ENCODE results near the gene ZSCAN5B.

ZSCAN5B gene

DNA sequence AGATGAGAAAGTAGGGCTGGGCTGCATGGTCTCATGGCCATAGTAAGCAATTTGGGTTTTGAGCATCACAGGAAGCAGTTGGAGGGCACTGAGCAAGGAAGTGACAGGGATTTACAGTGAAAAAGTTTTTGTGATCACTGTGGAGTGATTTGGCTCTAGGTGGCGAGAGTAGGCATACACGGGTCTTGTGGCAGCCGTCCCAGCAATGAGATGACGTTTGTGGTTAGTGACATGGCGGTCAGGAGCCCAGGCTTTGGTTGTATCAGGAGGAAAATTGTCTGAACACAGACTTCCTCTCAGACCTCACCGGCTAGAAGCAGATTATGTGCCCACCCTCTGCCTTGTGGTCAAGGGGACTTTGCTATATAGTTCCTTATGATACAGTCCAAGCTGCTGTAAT lies 53.2 kb downstream of the ZSCAN5B start:
- peak in 1 of 2 donors; percentile 18 for DNase-seq

DNA sequence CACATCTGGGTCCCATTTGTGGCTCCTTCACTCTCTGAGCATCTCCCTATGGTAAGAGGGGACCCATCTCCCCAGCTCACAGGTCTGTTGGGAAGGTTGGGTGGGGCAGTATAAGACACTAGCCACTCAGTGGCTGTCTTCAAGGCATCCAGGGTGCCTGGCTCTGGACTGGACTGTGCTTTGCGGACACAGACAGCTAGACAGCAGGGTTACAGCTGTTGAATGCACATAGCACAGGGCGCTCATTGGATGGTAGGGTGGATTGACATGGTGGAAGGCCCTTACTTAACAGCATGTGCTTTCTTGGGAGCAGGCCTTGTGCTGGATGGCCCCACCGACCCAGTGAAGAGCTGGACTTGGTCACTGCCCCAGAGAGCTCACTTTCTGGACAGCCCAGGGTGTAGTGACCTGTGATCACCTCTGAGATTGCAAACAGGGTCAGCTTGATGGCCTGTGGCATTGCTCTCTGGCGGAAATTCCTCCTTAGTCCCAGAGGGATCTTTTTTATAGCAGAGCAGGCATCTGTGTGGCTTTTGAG lies 54.6 kb downstream of the ZSCAN5B start:
- DNase-seq, result no peak

DNA sequence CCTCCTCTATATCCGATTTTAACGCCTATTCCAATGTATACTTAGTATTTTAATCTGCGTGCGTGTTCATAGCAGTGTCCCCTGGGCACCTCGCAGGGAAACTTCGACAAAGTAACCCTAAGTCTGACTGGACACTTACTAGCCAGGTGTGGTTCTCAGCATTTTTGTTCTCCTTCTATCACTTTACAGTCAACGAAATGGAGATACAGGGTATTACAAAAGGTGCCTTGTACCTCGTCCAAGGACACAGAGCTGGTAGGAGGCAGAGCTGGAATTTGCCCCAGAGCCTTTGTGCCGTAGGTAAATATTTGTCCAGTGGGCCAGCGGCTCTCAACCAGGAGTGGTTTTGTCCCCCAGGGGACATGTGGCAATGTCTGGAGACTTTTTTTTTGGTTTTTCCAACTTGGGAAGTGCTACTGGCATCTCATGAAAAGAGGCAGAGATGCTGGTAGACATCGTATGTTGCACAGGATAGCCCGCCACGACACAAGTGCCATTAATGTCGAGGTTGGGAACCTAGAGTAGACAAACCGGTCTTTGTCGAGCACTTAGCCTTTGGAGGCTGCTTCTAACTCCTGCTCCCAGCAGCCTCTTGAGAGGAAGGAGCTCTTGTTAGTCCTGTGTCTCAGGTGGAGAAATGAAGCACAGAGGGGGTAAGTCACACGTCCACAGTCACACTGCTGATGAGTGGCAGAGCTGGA lies 55.3 kb downstream of the ZSCAN5B start:
- DNase-seq, result no peak

DNA sequence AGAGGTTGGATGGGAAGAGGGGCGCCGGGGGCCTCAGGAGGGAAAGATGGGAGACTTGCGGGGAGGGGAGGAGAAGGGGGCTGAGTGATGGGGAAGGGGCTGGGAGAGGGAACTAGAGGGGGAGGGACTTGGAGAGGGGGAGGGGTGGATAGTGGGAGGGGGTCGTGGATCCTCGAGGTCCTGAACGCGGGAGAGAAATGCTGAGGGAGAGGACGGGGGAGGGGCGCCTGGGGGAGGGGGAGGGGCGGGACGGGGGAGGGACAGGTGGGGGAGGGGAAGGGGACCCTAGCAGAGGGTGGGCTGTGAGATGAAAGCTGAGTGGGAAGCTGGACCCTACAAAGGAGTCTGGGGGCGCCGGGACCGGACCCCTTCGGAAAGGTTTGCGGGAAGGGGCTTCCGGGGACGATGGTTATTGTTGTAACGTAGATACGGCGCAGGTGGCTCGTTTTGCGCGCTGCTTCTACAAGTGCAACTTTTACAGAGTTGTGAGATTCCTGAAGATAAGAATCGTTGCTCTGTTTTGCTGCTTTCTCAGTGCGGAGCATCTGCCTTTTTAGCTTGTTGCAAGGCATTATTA lies 56.1 kb downstream of the ZSCAN5B start:
- DNase-seq, result no peak

DNA sequence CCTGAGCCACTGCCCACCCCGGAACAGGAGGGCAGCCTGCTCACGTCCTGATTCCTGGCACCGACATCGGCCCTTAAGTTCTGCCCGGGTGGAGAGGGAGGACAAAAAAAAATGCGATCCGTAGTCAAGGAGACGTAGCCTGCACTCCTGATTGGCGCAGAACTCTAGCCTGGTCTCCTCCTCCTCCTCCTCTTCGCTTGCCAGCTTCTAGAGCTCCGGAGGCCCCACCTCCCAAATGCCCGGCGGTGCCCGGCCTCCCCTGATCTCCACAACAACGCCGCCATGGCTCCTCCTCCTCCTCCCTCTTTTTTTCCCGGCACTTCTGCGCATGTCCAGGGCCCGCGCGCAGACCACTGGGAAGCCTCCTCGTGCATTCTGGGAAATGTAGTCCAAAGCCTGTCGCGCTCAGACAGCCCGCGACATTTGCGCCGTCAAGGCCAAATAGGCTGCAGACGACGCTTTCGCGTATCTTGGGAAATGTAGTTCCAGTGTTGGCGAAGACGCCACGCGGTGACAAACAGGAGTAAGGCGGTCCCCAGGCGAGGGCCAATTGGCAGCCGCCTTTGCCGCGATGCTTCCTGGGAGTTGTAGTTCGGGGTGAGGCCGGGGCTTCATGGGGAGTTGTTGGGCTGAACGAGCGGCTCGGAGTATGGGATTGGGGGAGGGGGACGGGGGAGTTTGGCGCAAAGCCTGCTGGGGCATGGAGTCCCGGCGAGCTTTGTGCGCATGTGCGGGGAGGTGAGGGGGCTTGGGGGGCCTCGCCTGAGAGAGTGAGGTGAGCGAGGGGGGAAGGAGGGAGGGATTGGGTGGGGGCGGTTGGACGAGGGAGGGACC lies 56.8 kb downstream of the ZSCAN5B start, which contains the start of gene ZNF444:
TSS of gene ZNF444 (plus strand) at position 705 of the 834 bp plus-strand sequence. CDS start 5,625 bp downstream, outside the sequence.
- DNase-seq, result peak; percentile 99 to 100

DNA sequence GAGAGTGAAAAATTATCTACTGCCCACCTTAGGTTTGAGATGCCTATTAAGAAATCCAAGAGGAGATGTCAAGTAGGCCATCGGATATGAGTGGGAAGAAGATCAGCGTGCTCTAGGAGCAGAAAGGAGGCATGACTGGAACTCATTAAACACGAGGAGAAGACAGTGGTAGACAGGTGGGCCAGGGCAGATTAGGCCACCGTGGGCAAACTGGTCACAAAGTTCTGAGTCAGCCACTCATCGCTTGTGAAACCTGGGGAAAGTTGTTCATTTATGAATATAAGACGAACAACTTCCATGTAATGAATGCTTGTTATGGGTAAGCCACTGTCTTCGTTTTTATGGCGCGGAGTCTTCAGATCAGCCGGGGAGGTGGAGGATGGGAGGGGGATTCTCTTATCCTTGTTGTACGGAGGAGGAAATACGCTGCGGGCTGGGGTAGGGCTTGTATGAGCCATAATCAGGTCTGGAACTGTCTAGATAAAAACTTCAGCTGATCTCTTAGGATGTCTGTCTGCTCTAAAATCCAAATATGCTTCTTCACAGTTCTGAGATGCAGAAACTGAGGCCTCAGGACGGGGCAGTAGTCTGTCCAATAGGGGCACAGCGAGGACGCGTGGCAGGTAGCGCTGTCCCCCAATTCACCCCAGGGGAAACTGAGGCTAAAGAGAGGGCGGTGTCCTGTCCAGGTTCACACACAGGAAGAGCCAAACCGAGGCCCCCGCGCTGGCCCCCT lies 57.6 kb downstream of the ZSCAN5B start:
- no peak for DNase-seq

Data from bone marrow (tissue), 2 donors.